Measurements from ENCODE around the gene EVA1A. TPM values are rescaled to one million over a fixed set of nuclear protein-coding genes. Genes with fewer than 3 reads are reported as not detected.

The EVA1A gene
- total and polyA plus RNA-seq, 2 of the 8 experiments (the other 6 are each of a cell fraction or from before 2014, with no cell fraction given) = 2.4 to 4.3 TPM

DNA sequence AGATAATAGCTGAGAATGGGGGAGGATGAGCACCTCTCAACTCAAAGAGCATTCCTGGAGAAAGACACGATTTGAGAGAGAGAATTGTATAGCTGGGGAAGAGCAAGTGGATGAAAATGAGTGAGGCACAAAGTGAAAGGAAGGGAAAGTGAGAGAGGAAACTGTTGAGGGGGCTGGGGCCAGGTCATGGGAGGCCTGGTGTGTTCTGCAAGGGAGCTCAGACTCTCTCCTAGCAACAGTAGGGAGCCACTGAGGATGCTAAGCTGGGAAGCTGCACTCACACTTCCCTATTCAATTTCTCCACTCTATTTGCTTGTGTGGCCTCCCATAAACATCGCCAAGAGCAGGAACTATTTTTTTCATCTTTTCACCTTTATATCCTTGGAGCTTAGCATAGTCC is 14.8 kb downstream of the EVA1A start:
- H4K8ac ChIP-seq (ENCODE audit: extremely low read depth, insufficient read depth, low read length) = no peak overlapping the region
- no peak overlapping the region for H4K91ac ChIP-seq (replicated peaks; ENCODE audit: insufficient read length, low read length)
- no peaks in the 10 kb centered on the region for H3K79me2 ChIP-seq (ENCODE audit: control insufficient read depth in 1 of 2, insufficient read depth in 2 of 2, low read length in 2 of 2)
- H3K36me3 ChIP-seq (ENCODE audit: control insufficient read depth in 2 of 4, insufficient read depth in 4 of 4, low read length in 3 of 4) = no peaks in the 10 kb centered on the region
- FAIRE-seq = no peak
- no peak overlapping the region for H2BK15ac ChIP-seq (ENCODE audit: low read length)
- no peak overlapping the region for H3K23ac ChIP-seq (ENCODE audit: insufficient read length)
- 86% methylated on average over 2 of the region's 2 CpGs; no CpG with 5 or more reads in 1 of the 2 experiments for WGBS, 2 experiments (ENCODE audit: extremely low coverage in 1 of 2, insufficient coverage in 1 of 2, insufficient read length in 1 of 2, insufficient replicate concordance in 2 of 2, low coverage in 1 of 2, low lambda C conversion rate in 2 of 2, missing lambda C conversion rate in 1 of 2)
- ChIA-PET POLR2A (ENCODE audit: partially characterized antibody) (no interaction called here), CTCF (ENCODE audit: partially characterized antibody) (interaction anchor here (0.8 to 2.9 kb wide), 6 partner anchors 8 to 80 kb away, joined by 3 to 8 read pairs (median 4); no protein-coding TSS in a partner anchor)
- DNase-seq (ENCODE audit: low read depth in 1 of 2, low spot score in 2 of 2) = peak in 1 of 2 experiments; percentile 32
- H3K14ac ChIP-seq (ENCODE audit: insufficient read length) = no peak overlapping the region
- no peak overlapping the region for H2AFZ ChIP-seq (ENCODE audit: low read length)
- no peak overlapping the region for H2BK5ac ChIP-seq (ENCODE audit: low read depth, low read length)
- peaks cover 0 to 6% (median 0%) of the 10 kb centered on the region in 4 experiments; a peak in 1 of 7 replicates for H3K4me1 ChIP-seq (replicated peaks in 1 of 4; ENCODE audit: control insufficient read depth in 3 of 4, insufficient read depth in 4 of 4, low read length in 3 of 4)
- no peak overlapping the region for H3K4me2 ChIP-seq (ENCODE audit: insufficient read depth in 1 of 2, low read depth in 2 of 2, low read length in 2 of 2)
- no peak overlapping the region for H3K9ac ChIP-seq (replicated peaks in 1 of 4; ENCODE audit: extremely low read depth in 1 of 4, low read depth in 3 of 4, low read length in 3 of 4)
- no peak overlapping the region for H3K4ac ChIP-seq (replicated peaks; ENCODE audit: insufficient read length, low read depth, low read length)
- no peak for TF ChIP-seq GTF2F1 (IDR thresholded peaks at IDR 0.05; ENCODE audit: borderline replicate concordance, low read depth, low read length)
- no peaks in the 10 kb centered on the region for H3K9me3 ChIP-seq (ENCODE audit: insufficient read depth in 2 of 2, low read depth in 1 of 2, low read length in 1 of 2)
- H3K56ac ChIP-seq (replicated peaks; ENCODE audit: insufficient read length, low read depth, low read length) = no peak overlapping the region
- H2BK20ac ChIP-seq (ENCODE audit: low read length) = no peak overlapping the region
- H3K27ac ChIP-seq (ENCODE audit: low read depth, low read length) = no peak overlapping the region
- H3K79me1 ChIP-seq (ENCODE audit: low read depth, low read length) = no peaks in the 10 kb centered on the region
- H3K27me3 ChIP-seq (replicated peaks in 1 of 4; ENCODE audit: control insufficient read depth in 3 of 4, extremely low read depth in 1 of 4, insufficient read depth in 3 of 4, low read length in 3 of 4) = peaks cover 0 to 1% (median 0%) of the 10 kb centered on the region in 4 experiments; a peak in 1 of 7 replicates
- H3K18ac ChIP-seq (ENCODE audit: extremely low read depth, low read length) = no peak overlapping the region
- H4K20me1 ChIP-seq (replicated peaks in 1 of 2; ENCODE audit: control insufficient read depth in 1 of 2, insufficient read depth in 2 of 2, low read length in 2 of 2) = no peaks in the 10 kb centered on the region
- no peak overlapping the region for H2AK5ac ChIP-seq (ENCODE audit: low read depth, low read length)
- no peak overlapping the region for H4K5ac ChIP-seq (ENCODE audit: insufficient read length, low read depth, low read length)
- no peak overlapping the region for H2BK12ac ChIP-seq (ENCODE audit: low read depth, low read length)
- no peak overlapping the region for H3K4me3 ChIP-seq (ENCODE audit: extremely low read depth in 1 of 4, insufficient read depth in 2 of 4, low read depth in 3 of 4, low read length in 4 of 4)
- no peak overlapping the region for H2BK120ac ChIP-seq (replicated peaks; ENCODE audit: low read depth, low read length)
- no peaks in the 10 kb centered on the region; the same call in 1 of the 2 replicates for H3K23me2 ChIP-seq (ENCODE audit: low read depth, low read length)

Measured in H1 (cell line).